GM19455 (cell line): Measurements from ENCODE around the gene WWC1.
"Not testable (repeated sequence)": the region's sequence is repeated elsewhere in the genome, so short reads cannot be mapped to it uniquely, and the experiment has no call there.

ENCODE experiments used
- ATAC-seq: cut with Tn5 transposase; IDR thresholded peaks from one replicate; pipeline ENCODE4 v1.9.1; 2021; ENCODE audit not compliant: unreplicated experiment

The WWC1 gene

GRCh38 chr5:168307022-168307421, 15.6 kb downstream of the WWC1 start:
- ATAC-seq: no peak

DNA sequence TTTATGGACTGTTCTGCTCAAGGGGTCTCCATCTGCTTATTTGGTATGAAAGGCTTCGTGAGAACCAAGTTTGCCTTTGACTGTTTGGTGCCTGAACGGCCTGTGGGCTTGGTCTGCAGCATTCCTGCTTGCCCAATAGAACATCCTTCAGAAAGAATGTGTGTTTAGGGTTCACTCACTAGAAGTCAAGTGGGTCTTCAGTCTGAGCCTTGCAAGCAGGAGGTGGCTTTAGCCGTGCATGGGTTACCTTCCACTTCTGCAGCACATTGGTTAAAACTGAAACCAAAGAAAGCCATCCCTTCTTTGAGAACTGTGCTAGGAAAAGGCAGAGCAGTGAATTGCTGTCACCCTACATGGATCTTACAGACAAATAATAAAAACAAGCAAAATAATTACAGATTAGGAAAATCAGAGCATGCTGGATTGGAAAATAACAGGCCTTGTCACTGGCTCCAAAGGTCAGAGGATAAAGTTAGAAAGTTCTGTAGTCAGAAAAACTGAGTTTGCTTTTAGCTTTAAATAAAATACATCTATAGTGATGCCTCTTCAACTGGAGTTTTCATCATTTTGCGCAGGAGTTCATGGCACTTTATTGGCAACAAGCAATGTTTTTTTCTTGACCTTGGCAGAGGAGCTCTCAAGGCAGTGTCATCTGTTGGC, 16.6 kb downstream of the WWC1 start:
- ATAC-seq: no peak

DNA sequence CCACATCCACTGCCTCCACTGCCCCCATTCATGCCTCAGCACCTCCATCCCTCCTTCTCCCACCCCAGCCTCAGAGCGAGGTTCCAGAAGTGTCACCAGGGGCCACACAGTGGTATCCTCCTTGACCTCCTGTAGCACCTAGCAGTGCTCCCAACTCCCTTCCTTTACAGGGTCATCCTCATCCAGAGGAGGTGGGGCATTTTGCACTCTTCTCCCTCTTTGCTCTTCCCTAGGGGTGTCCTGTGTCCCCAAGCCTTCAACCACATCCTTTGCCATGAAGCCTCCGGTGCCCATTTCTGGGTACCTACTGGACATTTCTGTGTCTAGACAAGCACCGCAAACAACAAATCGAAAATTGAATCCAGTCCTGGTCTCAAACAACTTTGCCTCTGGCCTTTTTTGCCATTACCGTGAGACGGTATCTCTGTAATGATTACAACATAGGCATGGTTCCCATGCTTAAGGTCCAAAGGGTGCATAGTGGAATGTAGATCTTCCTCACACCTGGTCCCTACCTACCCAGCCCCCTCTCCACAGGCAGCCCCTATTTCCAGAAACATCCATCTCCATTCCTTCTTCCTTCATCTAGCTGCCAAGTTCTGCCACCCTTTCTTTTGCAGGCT, 17.6 kb downstream of the WWC1 start:
- ATAC-seq: no peak

GRCh38 chr5:168310541-168310940, 19.1 kb downstream of the WWC1 start:
- ATAC-seq: not testable (repeated sequence)

GRCh38 chr5:168311061-168311566, 19.7 kb downstream of the WWC1 start:
- no peak for ATAC-seq

GRCh38 chr5:168312606-168313295, 21.3 kb downstream of the WWC1 start:
- ATAC-seq: no peak

DNA sequence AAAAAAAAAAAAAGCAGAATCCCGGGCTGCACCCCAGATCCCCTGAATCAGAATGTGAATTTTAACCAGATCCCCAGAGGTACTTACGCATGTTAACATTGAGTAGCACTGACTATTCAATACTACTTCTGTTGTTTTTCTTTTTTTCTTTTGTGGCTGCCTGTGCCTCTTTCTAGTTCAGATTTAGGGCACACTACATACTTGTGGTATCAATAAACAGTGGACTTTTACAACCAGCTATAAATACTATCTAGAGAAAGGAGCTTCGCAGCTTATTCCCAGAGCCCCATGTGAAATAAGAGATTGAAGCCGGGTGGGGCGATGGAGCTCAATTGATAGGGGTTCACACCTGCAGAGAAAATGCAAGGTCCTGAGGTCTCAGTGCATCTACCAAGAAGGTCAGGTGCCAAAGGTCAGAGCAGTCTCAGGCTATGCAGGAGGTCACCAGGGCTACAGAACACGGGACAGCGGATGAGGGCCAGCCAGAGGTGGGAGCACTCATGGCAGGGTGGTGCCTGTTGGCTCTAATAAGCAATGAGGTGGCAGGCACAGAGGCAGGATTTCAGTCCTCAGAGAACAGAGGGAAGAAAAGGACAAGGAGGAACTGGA, 22.3 kb downstream of the WWC1 start:
- no peak for ATAC-seq

- no peak for ATAC-seq
Observed at GRCh38 chr5:168314735-168315411, 23.4 kb downstream of the WWC1 start.

DNA sequence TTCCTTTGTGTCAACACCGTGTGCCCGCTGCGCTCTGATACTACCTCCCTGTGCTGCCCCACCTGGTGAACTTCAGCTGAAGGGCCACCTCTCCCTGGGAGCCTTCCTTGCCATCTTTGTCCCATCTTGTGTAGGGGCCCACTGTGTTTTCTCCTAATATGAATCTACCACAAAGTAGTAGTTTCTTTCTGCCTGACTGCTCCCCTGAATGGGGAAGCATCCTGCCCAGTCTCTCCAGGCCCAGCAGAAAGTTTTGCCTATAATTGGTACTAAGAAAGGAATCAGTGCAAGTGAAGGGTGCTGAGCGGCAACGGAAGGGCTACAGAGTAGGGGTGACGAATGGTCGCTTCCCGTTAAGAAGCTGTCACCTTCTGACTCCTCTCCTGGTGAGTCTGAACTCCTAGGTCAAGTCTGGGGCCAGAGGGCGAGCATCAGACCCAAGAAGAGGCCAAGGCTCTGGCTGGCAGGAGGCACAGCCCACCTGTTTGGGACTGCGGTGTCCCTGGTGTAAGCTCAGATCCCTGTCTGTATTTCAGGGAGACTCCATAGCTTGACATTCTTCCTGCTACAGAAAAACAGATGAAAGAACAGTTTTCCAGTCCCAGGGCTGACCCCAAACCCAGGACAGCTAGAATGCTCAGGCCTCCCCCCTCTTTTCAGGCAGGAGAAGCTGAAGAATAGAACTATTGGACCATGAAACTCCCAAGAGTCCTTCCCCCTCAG, 24.1 kb downstream of the WWC1 start:
- no peak for ATAC-seq

- no peak for ATAC-seq
Observed at GRCh38 chr5:168316139-168316578, 24.7 kb downstream of the WWC1 start.

- ATAC-seq: no peak
Observed at GRCh38 chr5:168317096-168317520, 25.7 kb downstream of the WWC1 start.

DNA sequence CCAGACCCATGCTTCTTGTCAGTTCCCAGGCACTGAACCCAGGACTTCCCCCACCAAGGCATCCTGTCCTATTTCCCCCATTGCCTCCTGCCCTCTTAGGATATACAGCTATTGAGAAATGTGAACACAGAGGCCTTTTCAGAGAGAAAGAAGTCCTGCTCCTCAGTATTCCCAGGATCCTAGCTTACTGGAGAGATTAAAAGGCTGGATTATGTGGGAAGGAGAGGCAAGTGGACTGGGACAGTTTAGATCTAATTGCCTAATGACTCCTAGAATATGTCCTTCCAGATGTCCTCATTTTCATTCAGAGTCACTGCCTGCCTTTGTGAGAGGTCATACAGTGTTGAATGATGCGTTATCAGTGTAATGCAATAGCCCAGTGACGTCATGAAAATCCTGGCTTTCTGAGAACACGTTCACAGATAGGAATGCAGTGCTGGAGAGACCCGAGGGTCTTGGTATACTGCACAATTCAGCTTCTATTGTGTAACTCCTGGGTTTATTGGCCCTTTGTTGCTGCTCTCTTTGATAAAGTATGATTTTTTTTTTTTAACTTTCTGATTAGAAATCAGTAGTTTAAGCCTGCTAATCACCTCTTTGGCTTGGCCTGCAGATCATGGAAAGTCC, 26.2 kb downstream of the WWC1 start:
- ATAC-seq: no peak

GRCh38 chr5:168318240-168318639, 26.8 kb downstream of the WWC1 start:
- no peak for ATAC-seq

GRCh38 chr5:168319774-168320173, 28.3 kb downstream of the WWC1 start:
- ATAC-seq: no peak

GRCh38 chr5:168320805-168321204, 29.4 kb downstream of the WWC1 start:
- no peak for ATAC-seq

GRCh38 chr5:168324859-168325630, 33.6 kb downstream of the WWC1 start:
- no peak for ATAC-seq

- no peak for ATAC-seq
Observed at GRCh38 chr5:168327019-168327421, 35.6 kb downstream of the WWC1 start.

- no peak for ATAC-seq
Observed at GRCh38 chr5:168327451-168327850, 36.0 kb downstream of the WWC1 start.

DNA sequence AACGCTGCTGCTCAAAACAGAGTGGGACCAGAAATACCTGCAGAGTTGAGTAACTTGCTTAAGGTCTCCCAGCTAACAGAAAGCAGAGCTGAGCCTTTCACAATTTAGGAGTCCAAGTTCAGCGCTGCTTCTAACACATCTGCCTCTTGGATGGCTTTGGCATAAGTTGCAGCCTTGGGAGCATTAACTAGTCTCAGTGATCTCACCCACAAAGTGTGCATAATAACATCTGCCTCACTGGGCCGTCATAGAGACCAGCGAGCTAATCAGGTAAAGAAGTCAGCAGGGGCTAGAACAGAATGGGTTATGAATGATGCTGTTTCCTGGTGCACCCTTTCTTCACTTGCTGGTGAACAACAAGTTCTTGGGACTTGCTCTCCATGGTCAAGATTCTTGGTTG, 36.5 kb downstream of the WWC1 start:
- ATAC-seq: no peak
